Stomach (tissue), 4 donors: Measurements from ENCODE around the gene ULK1.

Experiments
- POLR2A ChIP-seq, 4 donors: fragments of 450-650 bp; IDR thresholded peaks; one replicate each; pipeline ENCODE4 v1.6.1; 2016; ENCODE audit warnings: antibody characterized with exemption in 4 of 4, control low read depth in 2 of 4, mild to moderate bottlenecking in 1 of 4, moderate library complexity in 1 of 4
- POLR2AphosphoS5 ChIP-seq, 3 donors: sonication (generic); formaldehyde crosslinking; IDR thresholded peaks; one replicate each; pipeline ENCODE4 v1.6.1; 2016; ENCODE audit warnings: antibody characterized with exemption in 3 of 3
- TF ChIP-seq, protein P1 (sequence below), 7 experiments: fragments of 450-650 bp in 4 of 7; fragments of 200-600 bp in 3 of 7; sonication (generic) in 3 of 7; IDR thresholded peaks; one replicate each; pipeline ENCODE4 v1.5.1; 2016 to 2019; ENCODE audit warnings: antibody characterized with exemption in 7 of 7, control low read depth in 2 of 7, mild to moderate bottlenecking in 1 of 7

DNA sequence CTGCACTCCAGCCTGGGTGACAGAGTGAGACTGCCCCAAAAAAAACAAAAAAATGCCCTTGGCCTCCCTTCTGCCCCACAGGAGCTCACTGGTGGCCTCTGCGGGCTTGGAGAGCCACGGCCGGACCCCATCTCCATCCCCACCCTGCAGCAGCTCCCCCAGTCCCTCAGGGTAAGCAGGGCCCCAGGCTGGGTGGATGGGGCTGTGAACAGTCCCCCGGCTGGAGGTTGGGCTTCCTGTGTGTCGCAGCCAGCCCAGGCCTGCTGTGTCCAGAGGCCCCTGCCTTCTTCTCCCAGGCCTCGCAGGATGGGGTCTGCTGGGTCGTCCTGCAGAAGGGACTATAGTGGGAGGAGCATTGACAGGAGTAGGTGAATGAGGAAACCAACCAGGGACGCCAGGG, 19.2 kb downstream of the ULK1 start:
- TF ChIP-seq, protein P1, sequence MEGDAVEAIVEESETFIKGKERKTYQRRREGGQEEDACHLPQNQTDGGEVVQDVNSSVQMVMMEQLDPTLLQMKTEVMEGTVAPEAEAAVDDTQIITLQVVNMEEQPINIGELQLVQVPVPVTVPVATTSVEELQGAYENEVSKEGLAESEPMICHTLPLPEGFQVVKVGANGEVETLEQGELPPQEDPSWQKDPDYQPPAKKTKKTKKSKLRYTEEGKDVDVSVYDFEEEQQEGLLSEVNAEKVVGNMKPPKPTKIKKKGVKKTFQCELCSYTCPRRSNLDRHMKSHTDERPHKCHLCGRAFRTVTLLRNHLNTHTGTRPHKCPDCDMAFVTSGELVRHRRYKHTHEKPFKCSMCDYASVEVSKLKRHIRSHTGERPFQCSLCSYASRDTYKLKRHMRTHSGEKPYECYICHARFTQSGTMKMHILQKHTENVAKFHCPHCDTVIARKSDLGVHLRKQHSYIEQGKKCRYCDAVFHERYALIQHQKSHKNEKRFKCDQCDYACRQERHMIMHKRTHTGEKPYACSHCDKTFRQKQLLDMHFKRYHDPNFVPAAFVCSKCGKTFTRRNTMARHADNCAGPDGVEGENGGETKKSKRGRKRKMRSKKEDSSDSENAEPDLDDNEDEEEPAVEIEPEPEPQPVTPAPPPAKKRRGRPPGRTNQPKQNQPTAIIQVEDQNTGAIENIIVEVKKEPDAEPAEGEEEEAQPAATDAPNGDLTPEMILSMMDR (IDR thresholded peaks at IDR 0.05): no peak
- TF ChIP-seq POLR2A (IDR thresholded peaks at IDR 0.05) (no peak), POLR2AphosphoS5 (IDR thresholded peaks at IDR 0.05) (no peak)
